Colonic mucosa (tissue), 4 donors: ENCODE measurements around the gene ANKRD13D. TPM values are rescaled to one million over a fixed set of nuclear protein-coding genes. Genes with fewer than 3 reads are reported as not detected.

Source experiments
- DNase-seq: peaks from one replicate; pipeline ENCODE4 v3.0.0-alpha.2; 2020
- H3K27ac ChIP-seq: fragments of 200-600 bp; one replicate; pipeline ENCODE4 v1.8.0; 2021
- H3K27me3 ChIP-seq: fragments of 200-600 bp; one replicate; pipeline ENCODE4 v1.8.0; 2021
- H3K36me3 ChIP-seq: fragments of 200-600 bp; one replicate; pipeline ENCODE4 v1.8.0; 2021
- H3K4me1 ChIP-seq: fragments of 200-600 bp; one replicate; pipeline ENCODE4 v1.8.0; 2021; ENCODE audit warnings: mild to moderate bottlenecking
- H3K4me3 ChIP-seq: fragments of 200-600 bp; one replicate; pipeline ENCODE4 v1.8.0; 2021
- H3K9ac ChIP-seq, 2 donors: one replicate each; pipeline ENCODE4 v1.7.0; 2013; ENCODE audit warnings: control low read depth in 2 of 2, low read depth in 2 of 2, low read length in 2 of 2
- H3K9me3 ChIP-seq: fragments of 200-600 bp; one replicate; pipeline ENCODE4 v1.8.0; 2021
- intact Hi-C: fragments of 100-400 bp; cut with DNase I; formaldehyde crosslinking; loops from one replicate; pipeline ENCODE4 v1.14.1; 2022
- total RNA-seq, 2 donors: library from RNA; stranded (reverse); fragmentation: NEBNext Ultra II Directional in 1 of 2; extraction: Animal tissue kit (Norgen Biotek cat#: 25700) in 1 of 2; gene quantifications; one replicate each; pipeline ENCODE4 v1.2.1, GENCODE V29; 2021
- TF ChIP-seq, protein P1 (sequence below): fragments of 200-600 bp; IDR thresholded peaks from one replicate; pipeline ENCODE4 v1.8.0; 2022; ENCODE audit warnings: antibody characterized with exemption, mild to moderate bottlenecking
- donor health status: healthy.
- donor health status: DM: no; HTN: no; CAD: no.
- donor health status: DM: no; HTN: no; CAD: no.

The ANKRD13D gene
- total RNA-seq, 2 donors from 2014 or later: 18.8 to 39.5 TPM

DNA sequence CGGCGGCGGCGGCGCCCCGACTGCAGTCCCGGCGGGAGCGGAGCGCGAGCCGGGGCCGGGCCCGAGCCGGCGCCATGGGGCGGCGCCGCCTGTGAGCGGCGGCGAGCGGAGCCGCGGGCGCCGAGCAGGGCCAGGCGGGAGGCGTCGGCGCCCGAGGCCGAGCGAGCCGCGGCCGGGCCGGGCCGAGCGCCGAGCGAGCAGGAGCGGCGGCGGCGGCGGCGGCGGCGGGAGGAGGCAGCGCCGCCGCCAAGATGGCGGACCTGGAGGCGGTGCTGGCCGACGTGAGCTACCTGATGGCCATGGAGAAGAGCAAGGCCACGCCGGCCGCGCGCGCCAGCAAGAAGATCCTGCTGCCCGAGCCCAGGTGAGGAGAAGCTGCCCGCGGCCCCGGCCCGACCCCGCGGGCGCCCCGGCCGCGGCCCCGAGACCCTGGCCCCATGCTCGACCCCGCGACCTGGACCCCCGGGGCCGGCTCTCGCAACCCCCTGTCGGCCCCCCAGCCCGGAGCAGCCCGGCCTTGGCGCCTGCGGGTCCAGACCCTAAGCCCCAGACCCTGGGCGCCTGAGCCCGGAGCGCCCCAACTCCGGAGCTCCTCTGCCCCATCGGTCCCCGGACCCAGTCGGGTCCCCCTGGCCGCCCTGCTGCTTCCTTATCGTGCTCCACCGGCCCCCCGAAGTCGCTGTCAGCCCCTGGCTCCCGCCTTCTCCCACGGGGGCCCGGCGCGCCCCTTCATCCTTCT lies 22.5 kb upstream of the ANKRD13D start, which contains the start of gene GRK2:
TSS of gene GRK2 (plus strand) at position 25 of the 739 bp plus-strand sequence. CDS start at position 252, 227 bp downstream.
- Histone ChIP-seq H3K27ac (peak within 1 kb of the TSS; percentile 84), H3K4me3 (peak within 1 kb of the TSS; percentile 93), H3K36me3 (no peaks in the 10 kb centered on the region), H3K9me3 (no peaks in the 10 kb centered on the region), H3K4me1 (peaks cover 31% of the 10 kb centered on the region), H3K27me3 (no peaks in the 10 kb centered on the region), H3K9ac (peak within 1 kb of the TSS; percentile 95)
- intact Hi-C loops: loop anchor here (5.0 kb wide), 1 partner anchor 116 kb away; no protein-coding TSS in a partner anchor
- TF ChIP-seq, protein P1, sequence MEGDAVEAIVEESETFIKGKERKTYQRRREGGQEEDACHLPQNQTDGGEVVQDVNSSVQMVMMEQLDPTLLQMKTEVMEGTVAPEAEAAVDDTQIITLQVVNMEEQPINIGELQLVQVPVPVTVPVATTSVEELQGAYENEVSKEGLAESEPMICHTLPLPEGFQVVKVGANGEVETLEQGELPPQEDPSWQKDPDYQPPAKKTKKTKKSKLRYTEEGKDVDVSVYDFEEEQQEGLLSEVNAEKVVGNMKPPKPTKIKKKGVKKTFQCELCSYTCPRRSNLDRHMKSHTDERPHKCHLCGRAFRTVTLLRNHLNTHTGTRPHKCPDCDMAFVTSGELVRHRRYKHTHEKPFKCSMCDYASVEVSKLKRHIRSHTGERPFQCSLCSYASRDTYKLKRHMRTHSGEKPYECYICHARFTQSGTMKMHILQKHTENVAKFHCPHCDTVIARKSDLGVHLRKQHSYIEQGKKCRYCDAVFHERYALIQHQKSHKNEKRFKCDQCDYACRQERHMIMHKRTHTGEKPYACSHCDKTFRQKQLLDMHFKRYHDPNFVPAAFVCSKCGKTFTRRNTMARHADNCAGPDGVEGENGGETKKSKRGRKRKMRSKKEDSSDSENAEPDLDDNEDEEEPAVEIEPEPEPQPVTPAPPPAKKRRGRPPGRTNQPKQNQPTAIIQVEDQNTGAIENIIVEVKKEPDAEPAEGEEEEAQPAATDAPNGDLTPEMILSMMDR: no peak
- DNase-seq: no peak

DNA sequence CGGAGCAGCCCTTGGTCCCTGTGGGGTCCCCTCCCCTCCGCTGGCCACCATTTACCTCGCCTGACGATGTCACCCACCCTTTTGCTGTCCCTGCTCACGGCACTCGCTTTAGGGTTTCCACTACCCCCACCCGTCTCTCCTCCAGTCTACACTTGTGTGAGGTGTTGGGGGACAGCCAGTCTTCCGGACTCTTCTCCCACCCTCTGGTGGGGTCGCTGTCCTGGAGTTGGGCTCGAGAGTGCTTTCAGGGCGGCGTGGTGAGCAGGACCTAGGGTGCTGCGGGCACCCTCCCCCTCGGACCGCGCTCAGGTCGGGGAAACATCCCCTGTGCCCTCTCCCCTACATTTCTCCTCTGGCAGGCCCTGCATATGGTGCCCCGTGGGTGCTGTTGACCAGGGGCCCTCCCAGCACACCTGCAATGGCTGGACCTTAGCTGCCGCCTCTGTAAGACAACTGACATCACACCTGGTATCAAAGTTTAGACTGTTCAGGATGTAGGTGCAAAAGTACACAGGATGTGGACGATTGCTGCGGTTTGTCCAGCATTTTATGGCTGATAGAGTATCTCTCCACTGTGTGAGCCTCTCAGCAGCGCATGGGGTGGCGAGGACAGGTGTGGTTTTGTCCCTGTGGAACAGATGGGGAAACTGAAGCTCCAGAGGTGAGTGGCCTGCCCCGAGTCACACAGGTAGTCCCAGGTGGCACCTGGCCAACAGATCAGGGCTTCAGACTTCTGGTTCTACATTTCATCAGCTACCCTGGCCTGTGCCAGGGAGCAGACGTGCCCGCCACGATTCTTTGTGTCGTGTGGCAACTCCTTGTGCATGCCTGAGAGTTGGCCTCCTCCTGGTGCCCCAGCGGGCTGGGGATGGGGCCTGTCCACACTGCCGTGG lies 21.7 kb upstream of the ANKRD13D start:
- Histone ChIP-seq H3K9ac (peak overlapping the region; percentile 95), H3K36me3 (peaks cover 4% of the 10 kb centered on the region), H3K4me1 (peaks cover 31% of the 10 kb centered on the region), H3K27ac (peak overlapping the region; percentile 84), H3K27me3 (no peaks in the 10 kb centered on the region), H3K4me3 (peak overlapping the region; percentile 93), H3K9me3 (no peaks in the 10 kb centered on the region)
- TF ChIP-seq, protein P1: no peak
- intact Hi-C loops: loop anchor here (5.0 kb wide), 1 partner anchor 115 kb away; no protein-coding TSS in a partner anchor
- peak; percentile 83 for DNase-seq

GRCh38 chr11:67268081-67268961 lies 20.8 kb upstream of the ANKRD13D start:
- H3K4me3 ChIP-seq: peak overlapping the region; percentile 93
- no peaks in the 10 kb centered on the region for H3K27me3 ChIP-seq
- peaks cover 4% of the 10 kb centered on the region for H3K36me3 ChIP-seq
- H3K27ac ChIP-seq: peak overlapping the region; percentile 84
- intact Hi-C loops: loop anchor here (5.0 kb wide), 1 partner anchor 114 kb away; no protein-coding TSS in a partner anchor
- peaks cover 31% of the 10 kb centered on the region for H3K4me1 ChIP-seq
- peak overlapping the region; percentile 95 for H3K9ac ChIP-seq
- TF ChIP-seq, protein P1: no peak
- no peak for DNase-seq
- H3K9me3 ChIP-seq: no peaks in the 10 kb centered on the region

GRCh38 chr11:67268962-67269268 lies 20.2 kb upstream of the ANKRD13D start:
- TF ChIP-seq, protein P1: no peak
- Histone ChIP-seq H3K4me1 (peaks cover 31% of the 10 kb centered on the region), H3K4me3 (peak overlapping the region; percentile 93), H3K27ac (peak overlapping the region; percentile 84), H3K9me3 (no peaks in the 10 kb centered on the region), H3K36me3 (peaks cover 4% of the 10 kb centered on the region), H3K9ac (peak overlapping the region; percentile 61 to 95), H3K27me3 (no peaks in the 10 kb centered on the region)
- DNase-seq: no peak
- intact Hi-C loops: loop anchor here (5.0 kb wide), 1 partner anchor 113 kb away; no protein-coding TSS in a partner anchor
